ENCODE data around the gene KRT12. TPM values are rescaled to one million over a fixed set of nuclear protein-coding genes. Genes with fewer than 3 reads are reported as not detected.

The KRT12 gene
- polyA plus RNA-seq, 4 donors: 0.28 TPM; not detected in 3

- no peak for DNase-seq (ENCODE audit: low read depth in 4 of 4, low spot score in 2 of 4)
These were observed 18.3 kb downstream of the KRT12 start for GRCh38 chr17:40848583-40849235.

DNA sequence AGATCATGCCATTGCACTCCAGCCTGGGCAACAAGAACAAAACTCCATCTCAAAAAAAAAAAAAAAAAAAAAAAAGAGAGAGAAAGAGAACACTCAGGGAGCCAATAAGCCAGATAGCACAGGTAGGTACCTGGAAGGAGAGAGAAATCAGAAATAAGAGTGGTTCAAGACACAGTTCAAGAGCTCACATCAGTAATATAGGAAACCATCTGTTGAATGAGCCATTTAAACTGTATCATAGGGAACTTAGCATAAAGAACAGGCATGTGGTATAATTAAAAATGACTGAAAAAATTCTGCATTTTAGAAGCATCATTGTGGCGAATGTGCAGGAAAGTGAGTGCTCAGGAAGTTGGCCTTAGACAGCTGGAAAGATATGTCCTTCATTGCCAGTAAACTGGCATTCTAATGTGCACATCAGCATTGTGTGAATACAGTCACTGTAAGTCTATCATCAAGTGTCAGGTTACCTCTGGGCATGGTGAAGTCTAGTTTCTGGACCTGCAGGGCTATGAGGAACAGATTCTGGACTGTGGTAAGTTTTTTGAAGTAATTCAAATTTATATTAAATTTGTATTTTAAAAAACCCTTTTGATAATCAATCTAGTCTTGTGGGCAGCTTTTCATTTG lies 20.4 kb downstream of the KRT12 start:
- DNase-seq (ENCODE audit: low read depth in 4 of 4, low spot score in 2 of 4): no peak

DNA sequence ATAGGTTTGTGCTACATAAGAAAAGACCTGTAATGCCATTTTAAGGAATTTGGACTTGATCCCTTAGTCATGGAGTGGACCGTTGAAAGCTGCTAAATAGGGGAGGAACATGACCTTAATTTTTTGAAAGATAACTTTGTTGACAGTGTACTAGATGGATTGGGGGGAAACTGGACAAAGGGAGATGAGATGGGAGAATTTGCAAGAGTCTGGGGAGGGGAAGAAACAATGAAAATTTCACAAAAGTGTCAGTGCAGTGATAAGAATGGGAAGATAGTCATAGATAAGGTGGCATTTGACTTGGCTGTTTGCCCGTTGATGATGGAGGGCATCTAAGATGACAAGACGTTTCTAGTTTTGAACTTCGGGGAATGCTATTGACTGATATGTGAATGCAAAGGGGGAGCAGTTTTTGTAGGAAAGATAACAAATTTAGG lies 22.3 kb downstream of the KRT12 start:
- DNase-seq (ENCODE audit: low read depth in 4 of 4, low spot score in 2 of 4): no peak

- no peak for DNase-seq (ENCODE audit: low read depth in 4 of 4, low spot score in 2 of 4)
These were observed 23.8 kb downstream of the KRT12 start for GRCh38 chr17:40843242-40843641.

- no peak for DNase-seq (ENCODE audit: low read depth in 4 of 4, low spot score in 2 of 4)
These were observed 25.8 kb downstream of the KRT12 start for GRCh38 chr17:40841246-40841645.

DNA sequence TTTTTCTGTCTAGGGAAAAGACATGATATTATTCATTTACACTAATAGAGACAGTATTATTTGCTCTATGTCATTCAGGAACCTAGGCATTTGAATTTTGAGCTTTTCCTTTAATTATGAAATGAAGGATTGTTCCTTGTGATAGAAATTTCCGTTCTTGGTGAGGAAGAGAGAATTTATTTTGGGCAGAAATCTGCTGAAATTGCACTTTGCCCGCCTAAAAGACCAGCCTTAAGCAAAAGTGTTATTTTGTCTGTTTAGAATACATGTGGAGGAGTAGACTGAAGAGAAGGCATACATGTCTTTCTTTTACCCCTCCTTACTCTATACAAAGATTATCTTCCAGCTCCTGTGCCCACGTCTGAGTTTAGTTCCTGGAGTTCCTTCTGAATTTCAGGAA lies 27.8 kb downstream of the KRT12 start:
- no peak for DNase-seq (ENCODE audit: low read depth in 4 of 4, low spot score in 2 of 4)

GRCh38 chr17:40836020-40836419 lies 31.0 kb downstream of the KRT12 start:
- no peak for DNase-seq (ENCODE audit: low read depth in 4 of 4, low spot score in 2 of 4)

DNA sequence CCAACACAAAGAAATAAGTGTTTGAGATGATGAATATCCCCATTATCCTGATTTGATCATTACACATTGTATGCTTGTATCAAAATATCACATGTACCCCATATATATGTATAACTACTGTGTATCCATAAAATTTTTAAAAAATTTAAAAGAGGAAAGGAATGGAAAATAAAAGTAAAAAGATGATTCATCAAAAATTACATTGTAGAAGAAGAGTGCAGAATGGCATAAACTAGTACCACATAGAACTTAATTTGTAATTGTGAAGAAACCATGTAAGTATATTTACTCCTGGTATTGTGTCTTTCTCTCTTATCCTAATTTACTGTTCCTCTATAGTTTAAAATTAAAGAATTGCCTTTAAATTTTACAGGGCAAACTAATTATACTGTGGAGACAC lies 33.1 kb downstream of the KRT12 start:
- DNase-seq (ENCODE audit: low read depth in 4 of 4, low spot score in 2 of 4): no peak

- no peak for DNase-seq (ENCODE audit: low read depth in 4 of 4, low spot score in 2 of 4)
These were observed 34.2 kb downstream of the KRT12 start for GRCh38 chr17:40832840-40833239.

DNA sequence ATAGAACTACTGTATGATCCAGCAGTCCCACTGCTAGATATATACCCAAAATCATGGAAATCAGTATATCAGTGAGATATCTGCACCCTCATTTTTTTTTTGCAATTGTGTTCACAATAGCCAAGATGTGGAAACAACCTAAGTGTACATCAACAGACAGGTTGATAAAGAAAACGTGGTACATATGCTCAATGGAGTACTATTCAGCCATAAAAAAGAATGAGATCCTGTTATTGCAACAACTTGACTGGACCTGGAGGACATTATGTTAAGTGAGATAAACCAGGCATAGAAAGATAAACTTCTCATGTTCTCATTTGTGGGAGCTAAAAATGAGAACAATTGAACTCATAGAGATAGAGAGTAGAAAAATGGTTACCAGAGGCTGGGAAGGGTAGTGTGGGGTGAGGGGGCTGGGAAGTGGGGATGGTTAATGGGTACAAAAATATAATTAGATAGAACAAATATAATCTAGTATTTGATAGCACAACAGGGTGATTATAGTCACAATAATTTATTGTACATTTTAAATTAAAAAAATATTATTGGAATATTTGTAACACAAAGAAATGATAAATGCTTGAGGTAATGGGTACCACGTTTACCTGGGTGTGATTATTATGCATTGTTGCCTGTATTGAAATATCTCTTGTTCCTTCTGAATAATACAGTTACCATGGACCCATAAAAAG lies 36.8 kb downstream of the KRT12 start:
- DNase-seq (ENCODE audit: low read depth in 4 of 4, low spot score in 2 of 4): no peak

DNA sequence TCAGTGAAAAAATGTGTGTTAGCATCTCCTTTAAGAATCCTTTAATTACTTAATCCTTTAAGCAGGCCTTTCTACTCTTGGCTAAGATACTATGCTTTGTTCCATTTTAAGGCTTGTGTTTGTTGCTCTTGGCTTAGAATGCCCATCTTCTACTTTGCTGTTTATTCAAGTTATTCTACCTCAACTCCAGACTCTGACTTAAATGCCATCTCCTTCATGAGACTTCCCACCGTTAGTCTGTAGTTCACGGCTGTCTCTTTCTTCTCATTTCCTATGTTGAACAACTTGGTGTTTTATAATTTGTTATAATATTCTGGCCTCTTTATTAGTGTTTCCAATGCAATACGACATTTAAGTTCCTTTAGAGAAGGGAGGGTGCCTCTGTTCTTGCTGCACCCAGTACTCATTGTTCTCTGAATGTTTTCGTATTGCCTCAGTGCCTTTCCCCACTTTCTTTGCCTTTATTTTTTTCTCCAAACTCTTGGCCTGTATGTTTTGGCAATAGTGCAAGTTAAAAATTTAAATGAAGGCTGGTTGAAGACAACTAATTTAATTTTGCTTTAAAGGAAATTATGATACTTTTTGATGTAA lies 38.5 kb downstream of the KRT12 start:
- no peak for DNase-seq (ENCODE audit: low read depth in 4 of 4, low spot score in 2 of 4)

DNA sequence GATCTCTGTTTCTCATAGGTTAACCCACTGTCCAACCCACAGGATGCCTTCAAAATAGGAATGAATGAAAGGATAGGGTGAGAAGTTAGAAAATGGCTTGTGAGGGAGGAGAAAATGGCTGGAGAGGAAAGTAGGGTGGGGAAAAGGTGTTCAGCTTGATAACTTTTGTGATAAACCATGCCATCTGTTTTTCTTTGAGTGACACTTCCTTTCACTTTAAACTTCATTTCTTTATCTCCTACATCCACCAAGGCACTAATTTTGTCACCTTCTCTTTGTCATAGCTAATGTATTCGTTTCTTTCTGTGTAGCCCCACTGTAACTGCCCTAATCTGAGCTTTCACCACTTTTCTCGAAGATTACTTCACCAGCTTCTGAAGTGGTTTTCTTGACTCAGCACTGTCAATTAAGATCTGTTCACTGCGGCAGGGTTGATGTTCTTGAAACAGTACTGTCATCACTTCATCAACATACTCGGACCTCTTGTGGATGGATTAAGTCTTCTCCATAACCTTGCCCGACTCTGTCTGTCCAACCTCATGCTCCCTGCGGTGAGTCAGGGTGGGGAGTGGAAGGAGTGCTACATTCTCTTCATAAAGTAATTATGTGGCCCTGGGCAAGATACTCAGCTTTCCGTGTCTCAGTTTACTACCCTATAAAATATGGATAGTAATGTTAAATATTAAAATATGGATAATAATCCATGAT lies 39.1 kb downstream of the KRT12 start:
- no peak for DNase-seq (ENCODE audit: low read depth in 4 of 4, low spot score in 2 of 4)

- peak in 3 of 4 donors; percentile 29 to 38 (median 30) for DNase-seq (ENCODE audit: low read depth in 4 of 4, low spot score in 2 of 4)
These were observed 41.4 kb downstream of the KRT12 start for GRCh38 chr17:40825599-40825998.

- no peak for DNase-seq (ENCODE audit: low read depth in 4 of 4, low spot score in 2 of 4)
These were observed 42.8 kb downstream of the KRT12 start for GRCh38 chr17:40824015-40824832.

- DNase-seq (ENCODE audit: low read depth in 4 of 4, low spot score in 2 of 4): no peak
These were observed 44.8 kb downstream of the KRT12 start, which contains the start of gene KRT10 for GRCh38 chr17:40822132-40822812. Gene KRT10, minus strand, starts transcription at chr17:40822614. Its CDS starts 29 bp downstream, at chr17:40822585.

- DNase-seq (ENCODE audit: low read depth in 4 of 4, low spot score in 2 of 4): no peak
These were observed 45.5 kb downstream of the KRT12 start for GRCh38 chr17:40821536-40821935.

GRCh38 chr17:40820228-40820838 lies 46.7 kb downstream of the KRT12 start:
- no peak for DNase-seq (ENCODE audit: low read depth in 4 of 4, low spot score in 2 of 4)

- peak in 2 of 4 donors; percentile 7 to 9 for DNase-seq (ENCODE audit: low read depth in 4 of 4, low spot score in 2 of 4)
These were observed 47.4 kb downstream of the KRT12 start for GRCh38 chr17:40819528-40820125.

All from left renal cortex interstitium (tissue), 4 donors.